DMS53 treated with DMSO at 0.1 percent for 48 hours (cell line): ENCODE results near the gene WDR3.
A peak's percentile ranks its signal among the peaks of the same experiment; 100 is the strongest.
"Not testable (repeated sequence)": the region's sequence is repeated elsewhere in the genome, so short reads cannot be mapped to it uniquely, and the experiment has no call there.

ENCODE experiments used
- DNase-seq: peaks from one replicate; lab custom pipeline; 2025; ENCODE audit not compliant: unreplicated experiment; lab: John Stamatoyannopoulos, UW

WDR3 gene

GRCh38 chr1:117929343-117930172 is at the start of gene WDR3, which contains the start of gene GDAP2:
Gene WDR3, plus strand, starts transcription at chr1:117929739. Its CDS starts 3,581 bp downstream, at chr1:117933320.
Gene GDAP2, minus strand, starts transcription at chr1:117929621. Its CDS starts 9,264 bp downstream, at chr1:117920357.
- DNase-seq = peak; percentile 70

- no peak for DNase-seq
Observed at GRCh38 chr1:117883616-117884015, 45.9 kb upstream of the WDR3 start.

- no peak for DNase-seq
Observed at GRCh38 chr1:117886101-117886795, 43.3 kb upstream of the WDR3 start.

DNA sequence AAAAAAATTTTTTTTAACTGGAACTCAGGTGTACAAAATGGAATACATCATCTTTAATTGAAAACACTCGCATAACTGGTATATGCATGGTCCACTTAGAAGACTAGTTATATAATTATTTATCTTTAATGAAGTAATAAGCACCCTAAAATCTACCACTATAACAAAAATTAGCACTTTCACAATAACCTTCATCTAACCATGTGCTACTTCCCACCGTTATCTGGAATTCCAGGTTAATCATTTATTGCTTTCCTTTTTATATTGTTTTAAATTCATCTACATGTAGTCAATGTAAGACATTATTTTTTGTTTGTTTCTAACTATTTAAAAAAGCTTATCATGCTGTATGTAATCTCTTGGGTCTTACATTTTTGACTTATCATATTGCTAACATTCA is 39.1 kb upstream of the WDR3 start:
- no peak for DNase-seq

- DNase-seq = no peak
Observed at GRCh38 chr1:117892512-117892911, 37.0 kb upstream of the WDR3 start.

DNA sequence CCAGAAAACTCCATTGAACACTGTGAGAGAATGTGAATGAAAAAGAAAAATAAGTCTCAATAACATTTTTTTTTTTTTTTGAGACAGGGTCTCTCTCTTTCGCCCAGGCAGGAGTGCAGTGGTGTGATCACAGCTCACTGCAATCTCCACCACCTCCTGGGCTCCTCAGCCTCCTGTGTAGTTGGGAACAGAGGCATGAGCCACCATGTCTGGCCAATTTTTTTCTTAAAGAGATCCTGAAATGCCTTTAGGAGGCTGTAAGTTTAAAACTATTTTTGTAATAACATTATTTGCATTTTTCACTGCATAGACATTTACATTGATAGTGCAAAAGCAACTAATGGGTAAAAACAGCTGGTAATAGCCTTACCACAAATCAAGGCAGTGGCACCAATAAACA is 35.5 kb upstream of the WDR3 start:
- no peak for DNase-seq

GRCh38 chr1:117895482-117896114 is 33.9 kb upstream of the WDR3 start:
- peak; percentile 7 for DNase-seq

DNA sequence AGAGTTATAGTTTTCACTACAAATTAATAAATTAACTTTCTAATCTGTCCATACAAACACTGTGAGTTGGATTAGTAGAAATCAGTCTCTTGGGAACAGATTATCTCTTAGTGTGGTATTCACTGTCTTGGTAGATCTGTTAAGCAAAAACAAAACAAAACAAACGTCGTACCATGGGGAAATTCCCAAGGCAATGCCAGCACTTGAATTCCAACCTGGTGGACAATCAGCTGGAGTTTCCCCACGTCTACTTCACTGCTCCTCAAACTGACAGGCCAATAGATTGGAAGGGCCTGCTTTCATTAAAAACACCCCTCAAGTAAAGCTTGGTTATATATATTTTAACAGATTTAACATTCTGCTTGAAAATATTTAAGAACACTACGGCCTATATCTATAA is 32.0 kb upstream of the WDR3 start:
- DNase-seq = no peak

GRCh38 chr1:117899801-117900200 is 29.7 kb upstream of the WDR3 start:
- DNase-seq = no peak

- no peak for DNase-seq
Observed at GRCh38 chr1:117902944-117903343, 26.6 kb upstream of the WDR3 start.

DNA sequence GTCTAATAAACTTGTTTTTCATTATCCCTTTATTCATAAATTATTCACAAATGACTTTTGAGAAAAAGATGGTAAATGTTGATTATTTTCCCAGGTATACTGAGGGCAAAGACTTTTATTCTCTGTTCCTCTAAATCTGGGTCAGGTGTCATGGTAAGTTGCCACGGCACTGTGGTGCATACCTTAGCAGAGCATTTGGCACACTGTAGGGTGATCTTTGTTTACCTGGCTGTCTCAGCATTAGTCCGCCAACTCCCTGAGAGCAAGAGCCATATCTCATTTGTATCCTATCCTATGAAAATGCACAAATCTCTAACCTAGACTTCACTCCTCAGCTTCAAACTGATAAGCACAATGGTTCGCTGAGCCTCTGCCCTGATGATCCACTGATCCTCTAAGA is 25.1 kb upstream of the WDR3 start:
- DNase-seq = no peak

GRCh38 chr1:117905019-117905418 is 24.5 kb upstream of the WDR3 start:
- no peak for DNase-seq

GRCh38 chr1:117911051-117911450 is 18.5 kb upstream of the WDR3 start:
- no peak for DNase-seq

GRCh38 chr1:117919376-117919775 is 10.2 kb upstream of the WDR3 start:
- no peak for DNase-seq

- DNase-seq = no peak
Observed at GRCh38 chr1:117921991-117922390, 7.5 kb upstream of the WDR3 start.

DNA sequence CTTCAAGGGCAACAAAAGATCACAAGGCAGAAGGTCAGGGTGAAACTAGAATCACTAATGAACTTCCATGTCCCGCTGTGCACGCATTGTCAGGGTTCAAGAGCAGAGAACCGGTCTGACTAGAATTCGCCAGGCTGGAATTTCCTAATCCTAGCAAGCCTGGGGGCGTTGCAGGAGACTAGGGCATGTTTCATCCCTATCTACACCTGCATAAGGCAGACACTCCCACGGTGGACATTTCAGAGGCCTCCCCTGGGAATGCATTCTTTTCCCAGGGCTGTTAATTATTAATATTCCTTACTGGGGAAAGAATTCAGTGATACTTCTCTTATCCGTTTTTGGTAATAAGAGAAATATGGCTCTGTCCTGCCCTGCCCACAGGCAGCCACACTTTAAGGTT is 6.8 kb upstream of the WDR3 start:
- DNase-seq = not testable (repeated sequence)

DNA sequence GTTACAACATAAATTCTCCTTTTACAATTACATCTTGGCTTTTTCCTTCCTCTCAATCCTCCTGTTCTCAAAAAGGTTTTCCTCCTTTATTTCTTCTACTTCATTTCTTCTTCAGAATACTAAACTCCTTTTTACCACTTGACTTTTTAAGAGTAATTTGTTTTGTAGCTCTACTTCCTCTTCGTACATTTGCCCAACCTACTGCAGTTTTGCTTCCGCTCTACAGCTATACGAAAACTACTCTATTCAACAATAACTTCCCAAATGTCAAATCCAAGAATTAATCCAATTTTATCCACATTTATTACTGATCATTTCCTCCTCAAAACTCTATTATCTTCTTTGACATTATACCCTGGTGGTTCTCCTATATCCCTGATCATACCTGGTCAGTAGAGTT is 3.6 kb upstream of the WDR3 start:
- no peak for DNase-seq

GRCh38 chr1:117928881-117929342 is 627 bp upstream of the WDR3 start:
- peak; percentile 21 for DNase-seq

- no peak for DNase-seq
Observed at GRCh38 chr1:117930173-117930447, 571 bp downstream of the WDR3 start.

GRCh38 chr1:117930484-117930883 is 945 bp downstream of the WDR3 start:
- no peak for DNase-seq

DNA sequence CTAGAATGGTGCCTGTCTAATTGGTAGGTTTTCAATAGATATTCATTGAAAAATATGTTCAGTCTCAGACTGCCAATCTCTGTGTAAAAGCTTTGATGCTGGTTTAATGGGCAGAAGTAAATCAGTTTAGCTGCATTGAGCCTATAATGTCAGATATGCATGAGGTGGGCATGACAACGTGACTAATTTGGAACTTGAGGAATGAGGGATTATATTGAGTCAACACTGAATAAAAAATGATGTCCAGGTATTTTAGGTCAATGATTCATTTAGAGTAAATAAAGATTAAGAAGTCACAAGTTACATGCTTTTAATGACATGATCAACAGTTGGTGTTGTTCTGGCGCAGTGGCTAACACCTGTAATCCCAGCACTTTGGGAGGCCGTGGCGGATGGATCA is 3.0 kb downstream of the WDR3 start:
- DNase-seq = no peak

DNA sequence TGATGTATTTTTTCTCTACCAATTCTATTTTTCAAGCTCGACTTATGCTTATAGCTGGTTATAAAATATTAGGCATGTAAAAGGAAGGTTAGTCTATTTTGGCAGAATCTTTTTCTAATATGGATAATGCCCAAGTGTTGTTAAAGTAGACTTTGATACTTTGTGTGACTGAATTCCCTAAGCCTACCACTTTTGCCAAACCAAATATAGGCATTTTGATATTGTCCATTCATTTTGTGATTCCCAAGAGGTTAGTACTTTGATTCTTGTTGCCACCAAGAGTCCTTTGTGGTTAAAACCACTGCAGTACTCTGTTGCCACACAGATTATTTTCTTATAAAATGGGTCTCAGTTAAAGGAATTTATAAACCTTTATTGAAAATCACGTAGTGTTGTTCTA is 4.2 kb downstream of the WDR3 start:
- DNase-seq = no peak
